GM20000 (cell line): ENCODE measurements around the gene CASQ1.

Source experiments
- DNase-seq: peaks from one replicate; pipeline ENCODE4 v3.0.0; 2012; ENCODE audit warnings: low spot score
- CTCF ChIP-seq: IDR thresholded peaks from 2 replicates; pipeline ENCODE4 v1.5.1; 2012; ENCODE audit warnings: mild to moderate bottlenecking, control low read depth; ENCODE audit errors: extremely low read depth, missing control alignments

The CASQ1 gene

GRCh38 chr1:160227034-160227433, 36.7 kb downstream of the CASQ1 start:
- no peak for DNase-seq

DNA sequence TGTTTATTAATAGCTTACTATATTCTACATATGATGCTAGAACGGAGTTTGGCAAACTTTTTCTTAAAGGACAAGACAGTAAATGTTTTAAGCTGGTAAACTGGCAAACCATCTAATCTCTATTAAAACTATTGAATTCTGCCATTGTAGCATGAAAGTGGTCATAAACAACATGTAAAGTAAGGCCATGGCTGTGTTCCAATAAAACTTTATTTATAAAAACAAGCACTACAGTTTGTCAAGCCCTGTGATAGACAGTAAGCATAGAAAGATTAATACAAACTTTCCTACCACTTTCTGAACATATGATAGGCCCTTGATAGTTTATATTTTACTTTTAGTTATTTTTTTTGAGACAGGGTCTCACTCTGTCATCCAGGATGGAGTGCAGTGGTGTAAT, 37.2 kb downstream of the CASQ1 start:
- no peak for TF ChIP-seq CTCF
- DNase-seq = no peak

More at GRCh38 chr1:160227034-160227433, 36.7 kb downstream of the CASQ1 start:
- TF ChIP-seq CTCF = no peak

- no peak for TF ChIP-seq CTCF
- no peak for DNase-seq
These were observed 38.1 kb downstream of the CASQ1 start for GRCh38 chr1:160228431-160228830.

GRCh38 chr1:160232911-160233310, 42.5 kb downstream of the CASQ1 start:
- no peak for TF ChIP-seq CTCF
- DNase-seq = no peak

GRCh38 chr1:160236806-160237205, 46.4 kb downstream of the CASQ1 start:
- TF ChIP-seq CTCF = no peak
- DNase-seq = no peak

DNA sequence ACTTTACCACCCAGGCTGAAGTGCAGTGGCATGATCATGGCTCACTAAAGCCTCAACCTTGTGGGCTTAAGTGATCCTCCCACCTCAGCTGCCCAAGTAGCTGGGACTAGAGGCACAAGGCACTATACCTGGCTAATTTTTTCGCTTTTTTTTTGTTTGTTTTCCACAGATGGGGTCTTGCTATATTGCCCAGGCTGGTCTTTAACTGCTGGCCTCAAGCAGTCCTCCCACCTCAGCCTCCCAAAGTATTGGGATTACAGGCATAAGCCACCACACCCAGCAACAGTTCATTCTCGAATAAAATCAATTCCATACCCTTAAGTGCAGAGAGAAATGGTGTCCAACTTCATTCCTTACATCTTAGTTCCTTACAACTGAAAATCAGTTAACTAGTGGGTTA, 47.2 kb downstream of the CASQ1 start:
- no peak for DNase-seq
- no peak for TF ChIP-seq CTCF

DNA sequence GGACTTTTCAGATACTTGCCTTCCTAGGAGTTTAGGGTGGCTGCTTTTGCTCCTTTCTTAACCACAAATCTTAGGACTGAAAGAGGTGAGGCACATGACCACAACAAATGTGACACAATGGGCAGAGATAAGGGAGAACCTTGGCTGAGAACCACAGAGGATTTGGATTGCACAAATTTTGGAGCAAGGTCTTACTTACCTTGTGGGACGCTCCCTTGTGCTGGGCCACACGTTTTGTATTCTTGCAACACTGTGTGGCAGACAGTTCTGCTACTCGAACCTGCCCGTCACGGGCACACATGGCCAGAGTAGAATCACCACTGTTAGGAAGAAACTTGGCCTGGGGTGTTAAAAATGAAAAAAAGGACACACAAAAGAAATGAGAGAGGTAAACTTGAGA, 48.0 kb downstream of the CASQ1 start:
- no peak for TF ChIP-seq CTCF
- DNase-seq = no peak
